ENCODE measurements around the gene SP100.
"Not testable (repeated sequence)": the region's sequence is repeated elsewhere in the genome, so short reads cannot be mapped to it uniquely, and the experiment has no call there.

SP100 gene

GRCh38 chr2:230416061-230416721 lies at the start of gene SP100:
Gene SP100, plus strand, starts transcription at chr2:230416201. Its CDS starts 96 bp downstream, at chr2:230416297.
- peak; percentile 77 to 80 for DNase-seq

- no peak for DNase-seq
Observed at GRCh38 chr2:230382108-230382507, 33.9 kb upstream of the SP100 start.

GRCh38 chr2:230383453-230383852 lies 32.5 kb upstream of the SP100 start:
- no peak for DNase-seq

GRCh38 chr2:230384986-230385385 lies 31.0 kb upstream of the SP100 start:
- no peak for DNase-seq

GRCh38 chr2:230394301-230394700 lies 21.7 kb upstream of the SP100 start:
- DNase-seq = no peak

- DNase-seq = not testable (repeated sequence)
Observed at GRCh38 chr2:230398698-230399097, 17.3 kb upstream of the SP100 start.

- no peak for DNase-seq
Observed at GRCh38 chr2:230400041-230400440, 16.0 kb upstream of the SP100 start.

GRCh38 chr2:230400454-230400853 lies 15.5 kb upstream of the SP100 start:
- no peak for DNase-seq

GRCh38 chr2:230401026-230401425 lies 15.0 kb upstream of the SP100 start:
- DNase-seq = not testable (repeated sequence)

- no peak for DNase-seq
Observed at GRCh38 chr2:230403746-230404145, 12.3 kb upstream of the SP100 start.

GRCh38 chr2:230405824-230406223 lies 10.2 kb upstream of the SP100 start:
- no peak for DNase-seq

- DNase-seq = no peak
Observed at GRCh38 chr2:230408244-230408842, 7.7 kb upstream of the SP100 start.

GRCh38 chr2:230409316-230409715 lies 6.7 kb upstream of the SP100 start:
- not testable (repeated sequence) for DNase-seq

- no peak for DNase-seq
Observed at GRCh38 chr2:230410263-230410662, 5.7 kb upstream of the SP100 start.

- DNase-seq = no peak
Observed at GRCh38 chr2:230410861-230411569, 5.0 kb upstream of the SP100 start.

GRCh38 chr2:230411570-230412370 lies 4.2 kb upstream of the SP100 start:
- peak; percentile 47 to 49 for DNase-seq

GRCh38 chr2:230412371-230412711 lies 3.7 kb upstream of the SP100 start:
- DNase-seq = no peak

GRCh38 chr2:230412846-230413245 lies 3.2 kb upstream of the SP100 start:
- DNase-seq = no peak

- DNase-seq = no peak
Observed at GRCh38 chr2:230413479-230413878, 2.5 kb upstream of the SP100 start.

GRCh38 chr2:230414302-230414701 lies 1.7 kb upstream of the SP100 start:
- DNase-seq = no peak

GRCh38 chr2:230417436-230417835 lies 1.4 kb downstream of the SP100 start:
- DNase-seq = no peak

GRCh38 chr2:230418341-230419016 lies 2.5 kb downstream of the SP100 start:
- DNase-seq = no peak

- no peak for DNase-seq
Observed at GRCh38 chr2:230419181-230419580, 3.2 kb downstream of the SP100 start.
